ENCODE data around the gene SMIM5.

The SMIM5 gene

DNA sequence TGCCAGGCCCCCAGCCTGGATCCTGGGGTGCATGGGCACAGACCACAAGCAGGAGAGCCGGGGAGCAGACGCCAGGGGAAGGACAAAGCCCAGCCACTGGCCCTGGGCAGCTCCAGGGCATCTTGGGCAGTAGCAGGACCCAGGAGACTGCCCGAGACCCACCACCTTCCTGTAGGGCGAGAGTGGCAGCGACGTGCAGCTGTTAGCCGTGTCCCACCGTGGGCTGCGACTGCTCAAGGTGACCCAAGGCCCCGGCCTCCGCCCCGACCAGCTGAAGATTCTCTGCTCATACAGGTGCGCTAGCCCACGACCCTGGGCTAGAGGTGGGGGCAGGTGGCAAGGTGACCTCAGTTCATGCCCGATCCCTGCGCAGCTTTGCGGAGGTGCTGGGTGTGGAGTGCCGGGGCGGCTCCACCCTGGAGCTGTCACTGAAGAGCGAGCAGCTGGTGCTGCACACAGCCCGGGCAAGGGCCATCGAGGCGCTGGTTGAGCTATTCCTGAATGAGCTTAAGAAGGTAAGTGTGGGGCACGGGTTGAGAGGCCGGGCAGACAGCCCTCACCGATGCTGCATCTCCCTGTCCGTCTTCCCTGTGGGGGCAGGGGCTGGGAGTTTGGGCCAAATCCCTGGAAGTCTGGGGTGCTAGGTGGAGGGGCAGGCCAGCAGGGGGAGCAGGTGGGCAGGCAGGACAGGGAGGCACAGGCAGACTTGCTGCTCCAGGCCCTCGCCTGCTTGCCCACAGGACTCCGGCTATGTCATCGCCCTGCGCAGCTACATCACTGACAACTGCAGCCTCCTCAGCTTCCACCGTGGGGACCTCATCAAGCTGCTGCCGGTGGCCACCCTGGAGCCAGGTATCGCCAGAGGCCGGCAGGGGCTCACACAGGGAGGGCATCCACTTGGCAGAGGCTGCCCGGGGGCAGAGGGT, 13.5 kb upstream of the SMIM5 start:
- TF ChIP-seq CTCF (conservative IDR thresholded peaks at IDR 0.05; ENCODE audit: control insufficient read depth, insufficient read depth, low read depth, low read length) = peak; percentile 46
- no peak overlapping the region for H3K4me3 ChIP-seq (ENCODE audit: control insufficient read depth, low read depth, low read length)
- DNase-seq (ENCODE audit: low read depth) = peak; percentile 22

- DNase-seq (ENCODE audit: low read depth) = no peak
- no peak for TF ChIP-seq CTCF (conservative IDR thresholded peaks at IDR 0.05; ENCODE audit: control insufficient read depth, insufficient read depth, low read depth, low read length)
- H3K4me3 ChIP-seq (ENCODE audit: control insufficient read depth, low read depth, low read length) = no peak overlapping the region
Observed at GRCh38 chr17:75621489-75621888, 11.7 kb upstream of the SMIM5 start.

DNA sequence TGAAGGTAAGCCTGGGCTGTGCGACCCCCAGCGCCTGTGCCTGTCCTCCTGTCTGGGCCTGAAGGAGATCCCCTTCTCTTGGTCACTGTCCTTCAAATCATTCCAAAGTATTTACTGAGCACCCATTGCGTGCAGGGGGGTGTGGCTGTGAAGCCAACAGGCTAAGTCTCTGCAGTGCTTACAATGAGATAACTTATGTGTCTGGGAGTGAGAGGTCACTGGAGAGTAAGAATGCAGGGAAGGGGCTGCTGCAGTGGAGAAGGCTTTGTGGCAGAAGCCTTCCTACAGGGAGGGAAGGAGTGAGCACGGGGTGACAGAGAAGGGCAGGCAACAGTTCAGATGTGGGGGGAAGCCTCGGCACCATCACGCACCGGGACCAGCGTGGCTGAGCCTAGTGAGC, 11.2 kb upstream of the SMIM5 start:
- H3K4me3 ChIP-seq (ENCODE audit: control insufficient read depth, low read depth, low read length) = no peak overlapping the region
- DNase-seq (ENCODE audit: low read depth) = no peak
- TF ChIP-seq CTCF (conservative IDR thresholded peaks at IDR 0.05; ENCODE audit: control insufficient read depth, insufficient read depth, low read depth, low read length) = no peak

- H3K4me3 ChIP-seq (ENCODE audit: control insufficient read depth, low read depth, low read length) = no peak overlapping the region
- no peak for TF ChIP-seq CTCF (conservative IDR thresholded peaks at IDR 0.05; ENCODE audit: control insufficient read depth, insufficient read depth, low read depth, low read length)
- no peak for DNase-seq (ENCODE audit: low read depth)
Observed at GRCh38 chr17:75622771-75623273, 10.4 kb upstream of the SMIM5 start.

DNA sequence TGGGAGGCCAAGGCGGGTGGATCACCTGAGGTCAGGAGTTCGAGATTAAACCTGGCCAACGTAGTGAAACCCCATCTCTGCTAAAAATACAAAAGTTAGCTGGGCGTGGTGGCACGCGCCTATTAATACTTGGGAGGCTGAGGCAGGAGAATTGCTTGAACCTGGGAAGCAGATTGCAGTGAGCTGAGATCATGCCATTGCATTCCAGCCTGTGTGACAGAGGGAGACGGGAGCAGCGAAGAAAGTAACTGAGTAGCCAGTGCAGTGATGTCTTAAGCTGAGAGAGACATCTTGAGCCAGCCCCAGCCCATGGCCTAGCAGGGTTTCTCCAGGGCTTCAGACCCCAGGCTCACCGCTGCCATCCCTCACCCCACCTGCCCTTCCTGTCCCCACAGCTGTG, 9.8 kb upstream of the SMIM5 start:
- H3K4me3 ChIP-seq (ENCODE audit: control insufficient read depth, low read depth, low read length) = no peak overlapping the region
- TF ChIP-seq CTCF (conservative IDR thresholded peaks at IDR 0.05; ENCODE audit: control insufficient read depth, insufficient read depth, low read depth, low read length) = no peak
- DNase-seq (ENCODE audit: low read depth) = no peak

GRCh38 chr17:75624021-75624420, 9.2 kb upstream of the SMIM5 start:
- no peak for TF ChIP-seq CTCF (conservative IDR thresholded peaks at IDR 0.05; ENCODE audit: control insufficient read depth, insufficient read depth, low read depth, low read length)
- H3K4me3 ChIP-seq (ENCODE audit: control insufficient read depth, low read depth, low read length) = no peak overlapping the region
- DNase-seq (ENCODE audit: low read depth) = no peak

Data from fibroblast of mammary gland (primary cell).